ENCODE data around the gene ADM2. TPM values are rescaled to one million over a fixed set of nuclear protein-coding genes. Genes with fewer than 3 reads are reported as not detected.
"Not testable (repeated sequence)": the region's sequence is repeated elsewhere in the genome, so short reads cannot be mapped to it uniquely, and the experiment has no call there.

Gene ADM2
- total RNA-seq, 1 donor from 2014 or later, result 5.4 TPM

- not testable (repeated sequence) for DNase-seq (ENCODE audit: extremely low read depth, low read depth, low spot score)
Observed at GRCh38 chr22:50533856-50534711, 52.7 kb downstream of the ADM2 start.

GRCh38 chr22:50535113-50535512 is 53.8 kb downstream of the ADM2 start:
- DNase-seq (ENCODE audit: extremely low read depth, low read depth, low spot score), result no peak

Other genes starting within 250 kb of the ADM2 start
- 24.3 and 47.1 TPM in 2 replicates for gene TUBGCP6, start 236.5 kb upstream of the ADM2 start, total RNA-seq
- 49.1 and 55.5 TPM in 2 replicates for gene HDAC10, start 230.3 kb upstream of the ADM2 start, total RNA-seq
- 72.5 and 74.8 TPM in 2 replicates for gene MAPK12, start 219.9 kb upstream of the ADM2 start, total RNA-seq
- 34.5 and 39.3 TPM in 2 replicates for gene MAPK11, start 211.2 kb upstream of the ADM2 start, total RNA-seq
- gene PLXNB2, start 173.9 kb upstream of the ADM2 start, total RNA-seq, result 130 and 233 TPM in 2 replicates
- gene DENND6B, start 154.5 kb upstream of the ADM2 start, total RNA-seq, result 6.4 and 15.2 TPM in 2 replicates
- 46.5 and 67.4 TPM in 2 replicates for gene PPP6R2, start 138.2 kb upstream of the ADM2 start, total RNA-seq
- gene SBF1, start 6.5 kb upstream of the ADM2 start, total RNA-seq, result 53.7 and 66.0 TPM in 2 replicates
- not detected in 2 replicates for gene MIOX, start 5.3 kb downstream of the ADM2 start, total RNA-seq
- 82.2 and 93.8 TPM in 2 replicates for gene LMF2, start 26.2 kb downstream of the ADM2 start, total RNA-seq
- 20.9 and 30.9 TPM in 2 replicates for gene NCAPH2, start 26.7 kb downstream of the ADM2 start, total RNA-seq
- gene SCO2, start 44.1 kb downstream of the ADM2 start, total RNA-seq, result 2.6 and 7.3 TPM in 2 replicates
- gene TYMP, start 48.5 kb downstream of the ADM2 start, total RNA-seq, result 11.3 and 23.9 TPM in 2 replicates
- not detected in 2 replicates for gene KLHDC7B, start 64.4 kb downstream of the ADM2 start, total RNA-seq
- gene SYCE3, start 81.4 kb downstream of the ADM2 start, total RNA-seq, result 1.7 and 2.6 TPM in 2 replicates
- 10.7 TPM in 1 of 2 replicates, not detected in the other for gene CPT1B, start 96.9 kb downstream of the ADM2 start, total RNA-seq
- 42.7 and 60.4 TPM in 2 replicates for gene CHKB, start 101.3 kb downstream of the ADM2 start, total RNA-seq
- gene MAPK8IP2, start 119.2 kb downstream of the ADM2 start, total RNA-seq, result 0.29 and 0.58 TPM in 2 replicates
- 59.4 and 73.5 TPM in 2 replicates for gene ARSA, start 146.6 kb downstream of the ADM2 start, total RNA-seq
- gene SHANK3, start 191.3 kb downstream of the ADM2 start, total RNA-seq, result 51.9 and 103 TPM in 2 replicates

All from glomerular endothelial cell (primary cell).